B cell (primary cell): ENCODE results near the gene TENM4. TPM values are rescaled to one million over a fixed set of nuclear protein-coding genes. Genes with fewer than 3 reads are reported as not detected.

Experiments
- ATAC-seq: fragments of 200-7000 bp; cut with Tn5 transposase; one replicate; pipeline ENCODE4 v1.10.0; 2021; ENCODE audit warnings: low read depth, mild to moderate bottlenecking, moderate number of reproducible peaks, moderate library complexity
- CTCF ChIA-PET: fragments of 350-600 bp; sonication (Branson Sonifier 250); formaldehyde crosslinking; loops from one replicate; lab custom pipeline; 2021; ENCODE audit warnings: antibody characterized with exemption, inconsistent platforms; lab: Charles Lee
- POLR2A ChIA-PET: fragments of 350-600 bp; sonication (Branson Sonifier 250); formaldehyde crosslinking; loops from one replicate; lab custom pipeline; 2021; ENCODE audit warnings: antibody characterized with exemption; lab: Charles Lee
- DNase-seq: peaks from one replicate; pipeline ENCODE4 v3.0.0; 2013
- H2AFZ ChIP-seq: 2 replicates; pipeline ENCODE4 v1.6.1; 2012; ENCODE audit warnings: mild to moderate bottlenecking, low read depth, low read length; ENCODE audit not compliant: insufficient read depth, poor library complexity, severe bottlenecking
- H3K27ac ChIP-seq, 2 donors: 1 replicate in 1 of 2; 2 replicates in 1 of 2; pipeline ENCODE4 v1.5.1; 2012 to 2013; ENCODE audit warnings: low read length in 2 of 2, mild to moderate bottlenecking in 2 of 2, moderate library complexity in 1 of 2
- H3K27me3 ChIP-seq, 4 experiments: fragments of 200-600 bp in 1 of 4; sonication (generic) in 1 of 4; replicated peaks in 1 of 4; 1 replicate in 2 of 4; 2 replicates in 2 of 4; pipeline versions ENCODE4 v1.6.1 to v1.7.0; 2013 to 2016; ENCODE audit warnings: low read length in 3 of 4, mild to moderate bottlenecking in 2 of 4, mixed read lengths in 1 of 4, moderate library complexity in 1 of 4; ENCODE audit not compliant: insufficient read depth in 4 of 4, control insufficient read depth in 3 of 4; ENCODE audit errors: control extremely low read depth in 1 of 4
- H3K36me3 ChIP-seq, 2 experiments: replicated peaks in 1 of 2; 1 replicate in 1 of 2; 2 replicates in 1 of 2; pipeline versions ENCODE4 v1.6.1 to v1.7.1; 2013; ENCODE audit warnings: low read length in 1 of 2; ENCODE audit not compliant: insufficient read depth in 2 of 2, control insufficient read depth in 1 of 2; ENCODE audit errors: control extremely low read depth in 1 of 2, extremely low read depth in 1 of 2
- H3K4me1 ChIP-seq, 2 donors: fragments of 200-600 bp in 1 of 2; sonication (generic) in 1 of 2; 1 replicate in 1 of 2; 2 replicates in 1 of 2; pipeline versions ENCODE4 v1.5.1 to v1.6.1; 2013 to 2017; ENCODE audit warnings: low read length in 2 of 2; ENCODE audit not compliant: control insufficient read depth in 2 of 2, insufficient read depth in 2 of 2
- H3K4me2 ChIP-seq: replicated peaks from 2 replicates; pipeline ENCODE3; 2012; ENCODE audit warnings: mild to moderate bottlenecking, low read depth, low read length; ENCODE audit not compliant: poor library complexity, severe bottlenecking
- H3K4me3 ChIP-seq, 5 experiments: fragments of 200-600 bp in 1 of 5; sonication (generic) in 1 of 5; 1 replicate in 3 of 5; 2 replicates in 2 of 5; pipeline versions ENCODE4 v1.5.1 to v1.7.0; 2011 to 2016; ENCODE audit warnings: low read length in 4 of 5, mild to moderate bottlenecking in 4 of 5, low read depth in 2 of 5, control low read depth in 1 of 5, moderate library complexity in 1 of 5; ENCODE audit not compliant: insufficient read depth in 1 of 5; ENCODE audit errors: control extremely low read depth in 1 of 5, extremely low read depth in 1 of 5
- H3K79me2 ChIP-seq: fragments of 200-600 bp; sonication (generic); one replicate; pipeline ENCODE4 v1.6.0; 2016; ENCODE audit warnings: low read length; ENCODE audit not compliant: control insufficient read depth, insufficient read depth
- H3K9ac ChIP-seq: fragments of 200-600 bp; sonication (generic); 2 replicates; pipeline ENCODE4 v1.6.1; 2017; ENCODE audit warnings: mild to moderate bottlenecking, low read length, moderate library complexity
- H3K9me3 ChIP-seq, 3 donors: one replicate each; pipeline versions ENCODE4 v1.6.1 to v1.7.1; 2013; ENCODE audit warnings: low read length in 2 of 3; ENCODE audit not compliant: control insufficient read depth in 2 of 3, insufficient read depth in 1 of 3; ENCODE audit errors: control extremely low read depth in 1 of 3
- H4K20me1 ChIP-seq: 2 replicates; pipeline ENCODE4 v1.6.0; 2012; ENCODE audit warnings: mild to moderate bottlenecking, low read length; ENCODE audit not compliant: insufficient read depth, control insufficient read depth, poor library complexity, severe bottlenecking
- H3K27ac Mint-ChIP-seq: one replicate; pipeline ENCODE4 v1.8.0; 2021; ENCODE audit warnings: mixed read lengths
- H3K27me3 Mint-ChIP-seq: one replicate; pipeline ENCODE4 v1.8.0; 2021; ENCODE audit warnings: mixed read lengths
- H3K4me1 Mint-ChIP-seq: one replicate; pipeline ENCODE4 v1.8.0; 2021; ENCODE audit warnings: mixed read lengths
- H3K4me3 Mint-ChIP-seq: one replicate; pipeline ENCODE4 v1.8.0; 2021; ENCODE audit warnings: mixed read lengths
- H3K9me3 Mint-ChIP-seq: one replicate; pipeline ENCODE4 v1.8.0; 2022; ENCODE audit warnings: mixed read lengths; ENCODE audit not compliant: insufficient read depth
- EZH2 ChIP-seq: IDR thresholded peaks from 2 replicates; pipeline ENCODE4 v1.6.1; 2012; ENCODE audit warnings: borderline replicate concordance, low read depth, mild to moderate bottlenecking, moderate library complexity, low read length; ENCODE audit not compliant: insufficient read depth, poor library complexity, severe bottlenecking
- WGBS: methylation state at CpG from one replicate; pipeline ENCODE4 v1.1.5; 2013; ENCODE audit warnings: missing lambda C conversion rate; ENCODE audit not compliant: insufficient coverage; 5-methylcytosine and 5-hydroxymethylcytosine counted together
- intact Hi-C: fragments of 100-400 bp; cut with micrococcal nuclease; formaldehyde crosslinking; loops from one replicate; pipeline ENCODE4 v1.10.0; 2022
- polyA plus RNA-seq: library from polyadenylated mRNA; depleted of rRNA; stranded (reverse); fragments of >200 nt; gene quantifications from 2 replicates; pipeline ENCODE4 v1.2.3, GENCODE V29; 2012
- total RNA-seq, 2 donors: library from RNA; stranded (reverse); fragments of 120-200 nt in 1 of 2; gene quantifications; 1 replicate in 1 of 2; 2 replicates in 1 of 2; pipeline versions ENCODE4 v1.2.3 to v1.2.4, GENCODE V29; 2013 to 2022
- TF ChIP-seq, protein P1 (sequence below): fragments of 200-600 bp; IDR thresholded peaks from one replicate; pipeline ENCODE4 v1.8.0; 2022; ENCODE audit warnings: antibody characterized with exemption, mild to moderate bottlenecking

TENM4 gene
- total and polyA plus RNA-seq, 2 donors (not counting 1 experiment from before 2014, with no cell fraction given): 0.09 to 5.7 TPM

DNA sequence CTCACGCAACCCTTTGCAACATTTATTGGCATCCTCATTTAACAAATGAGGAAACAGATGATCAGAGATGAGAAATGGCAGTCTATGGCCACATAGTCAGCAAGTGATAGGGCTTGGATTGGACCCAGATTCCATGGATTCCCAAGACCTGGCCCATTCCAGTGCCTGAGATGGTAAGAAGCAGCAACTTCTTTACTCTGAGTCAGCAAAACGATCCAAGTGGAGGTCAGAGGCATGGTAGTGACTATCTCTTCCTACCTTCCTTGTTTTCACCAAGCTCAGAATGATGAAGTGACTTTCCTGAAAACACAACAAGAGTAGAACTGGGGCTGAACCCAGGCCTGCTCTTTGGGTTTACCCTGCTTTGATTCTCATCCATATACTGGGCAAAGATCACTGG, 293.1 kb downstream of the TENM4 start:
- Histone ChIP-seq H3K79me2 (no peaks in the 10 kb centered on the region), H3K4me1 (no peaks in the 10 kb centered on the region), H3K36me3 (no peaks in the 10 kb centered on the region), H3K9me3 (no peaks in the 10 kb centered on the region), H4K20me1 (no peaks in the 10 kb centered on the region), H2AFZ (no peak overlapping the region), H3K4me2 (no peak overlapping the region), H3K27me3 (no peaks in the 10 kb centered on the region), H3K27ac (no peak overlapping the region), H3K9ac (no peak overlapping the region), H3K4me3 (no peak overlapping the region)
- DNase-seq (no peak), ATAC-seq (no peak)
- H3K4me3 Mint-ChIP-seq: no peak overlapping the region
- no peaks in the 10 kb centered on the region for H3K9me3 Mint-ChIP-seq
- H3K4me1 Mint-ChIP-seq: no peaks in the 10 kb centered on the region
- WGBS: 100% methylated on average over 1 of the region's 2 CpGs
- H3K27ac Mint-ChIP-seq: no peak overlapping the region
- H3K27me3 Mint-ChIP-seq: no peaks in the 10 kb centered on the region
- intact Hi-C loops: no loop called here
- ChIA-PET CTCF (no interaction called here), POLR2A (no interaction called here)
- TF ChIP-seq, protein P1, sequence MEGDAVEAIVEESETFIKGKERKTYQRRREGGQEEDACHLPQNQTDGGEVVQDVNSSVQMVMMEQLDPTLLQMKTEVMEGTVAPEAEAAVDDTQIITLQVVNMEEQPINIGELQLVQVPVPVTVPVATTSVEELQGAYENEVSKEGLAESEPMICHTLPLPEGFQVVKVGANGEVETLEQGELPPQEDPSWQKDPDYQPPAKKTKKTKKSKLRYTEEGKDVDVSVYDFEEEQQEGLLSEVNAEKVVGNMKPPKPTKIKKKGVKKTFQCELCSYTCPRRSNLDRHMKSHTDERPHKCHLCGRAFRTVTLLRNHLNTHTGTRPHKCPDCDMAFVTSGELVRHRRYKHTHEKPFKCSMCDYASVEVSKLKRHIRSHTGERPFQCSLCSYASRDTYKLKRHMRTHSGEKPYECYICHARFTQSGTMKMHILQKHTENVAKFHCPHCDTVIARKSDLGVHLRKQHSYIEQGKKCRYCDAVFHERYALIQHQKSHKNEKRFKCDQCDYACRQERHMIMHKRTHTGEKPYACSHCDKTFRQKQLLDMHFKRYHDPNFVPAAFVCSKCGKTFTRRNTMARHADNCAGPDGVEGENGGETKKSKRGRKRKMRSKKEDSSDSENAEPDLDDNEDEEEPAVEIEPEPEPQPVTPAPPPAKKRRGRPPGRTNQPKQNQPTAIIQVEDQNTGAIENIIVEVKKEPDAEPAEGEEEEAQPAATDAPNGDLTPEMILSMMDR: no peak
- TF ChIP-seq EZH2: no peak

DNA sequence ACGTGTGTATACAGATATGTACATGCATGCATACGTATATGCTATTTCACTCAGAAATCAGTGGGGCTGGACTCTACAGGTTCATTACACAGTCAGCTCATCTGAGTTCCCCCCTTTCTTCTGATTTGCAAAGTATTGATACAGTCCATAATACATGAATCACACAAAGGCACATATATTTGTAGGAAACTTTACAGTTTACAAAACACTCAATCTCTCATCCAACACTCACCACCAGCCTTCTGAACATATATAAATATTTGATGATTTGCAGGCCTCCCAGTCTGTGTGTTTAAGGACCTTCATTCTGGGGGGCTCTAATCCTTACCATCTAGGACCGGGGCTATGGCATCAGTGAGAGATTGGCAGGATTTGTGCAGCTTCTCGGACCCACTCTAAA, 293.8 kb downstream of the TENM4 start:
- Mint-ChIP-seq H3K9me3 (no peaks in the 10 kb centered on the region), H3K4me3 (no peak overlapping the region), H3K4me1 (no peaks in the 10 kb centered on the region), H3K27ac (no peak overlapping the region), H3K27me3 (no peaks in the 10 kb centered on the region)
- Histone ChIP-seq H3K79me2 (no peaks in the 10 kb centered on the region), H3K4me2 (no peak overlapping the region), H2AFZ (no peak overlapping the region), H3K4me3 (no peak overlapping the region), H4K20me1 (no peaks in the 10 kb centered on the region), H3K9me3 (peaks cover 0 to 1% (median 0%) of the 10 kb centered on the region in 3 donors), H3K9ac (no peak overlapping the region), H3K4me1 (no peaks in the 10 kb centered on the region), H3K27ac (no peak overlapping the region), H3K27me3 (no peaks in the 10 kb centered on the region), H3K36me3 (no peaks in the 10 kb centered on the region)
- intact Hi-C loops: no loop called here
- TF ChIP-seq, protein P1: no peak
- no peak for TF ChIP-seq EZH2
- DNase-seq (no peak), ATAC-seq (no peak)
- ChIA-PET CTCF (no interaction called here), POLR2A (no interaction called here)
- WGBS: 87% methylated on average over 2 of the region's 4 CpGs
